RPMI8226 (cell line): ENCODE data around the gene UQCRC1.

ENCODE experiments used
- DNase-seq: peaks from one replicate; pipeline ENCODE4 v3.0.0-alpha.2; 2015

Gene UQCRC1

GRCh38 chr3:48569808-48570450, 39.5 kb downstream of the UQCRC1 start:
- no peak for DNase-seq

DNA sequence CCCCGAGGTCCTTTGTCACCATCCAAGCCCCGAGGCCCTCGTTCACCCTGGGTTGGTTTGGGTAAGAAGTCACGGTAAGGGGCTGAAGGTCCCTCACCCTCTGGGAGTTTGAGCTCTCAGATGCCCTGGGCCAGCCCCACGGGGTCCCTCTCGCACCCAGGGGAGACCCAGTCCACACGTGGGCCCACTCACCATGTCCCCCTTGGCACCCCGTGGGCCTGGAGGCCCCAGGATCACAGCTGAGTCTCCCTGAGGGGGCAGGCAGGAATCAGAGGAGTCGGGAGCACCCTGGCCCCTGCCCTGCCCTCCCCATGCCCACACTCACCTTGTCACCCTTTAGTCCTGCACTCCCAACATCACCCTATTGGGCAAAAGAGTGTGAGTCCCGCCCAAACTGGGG, 40.0 kb downstream of the UQCRC1 start:
- DNase-seq: no peak

- no peak for DNase-seq
Measured at GRCh38 chr3:48568476-48568875, 41.0 kb downstream of the UQCRC1 start.

DNA sequence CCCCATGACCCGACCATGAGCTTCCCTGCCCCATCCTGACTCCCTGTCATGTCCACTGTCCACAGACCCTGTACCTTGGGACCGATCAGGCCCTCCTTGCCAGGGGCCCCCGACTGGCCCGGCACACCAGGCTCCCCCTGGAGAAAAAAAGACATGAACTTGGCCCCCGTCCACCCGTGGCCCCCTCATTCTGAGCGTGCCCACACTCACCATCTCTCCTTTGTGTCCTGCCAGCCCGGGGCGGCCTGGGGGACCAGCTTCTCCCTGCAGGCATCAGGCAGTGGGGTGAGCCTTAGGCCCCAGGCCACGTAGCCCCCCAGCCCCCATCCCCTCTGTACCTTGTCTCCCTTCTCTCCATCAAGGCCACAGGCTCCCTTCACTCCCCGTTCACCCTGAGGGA, 41.9 kb downstream of the UQCRC1 start:
- DNase-seq: no peak

- peak; percentile 64 for DNase-seq
Measured at GRCh38 chr3:48567090-48567489, 42.4 kb downstream of the UQCRC1 start.

DNA sequence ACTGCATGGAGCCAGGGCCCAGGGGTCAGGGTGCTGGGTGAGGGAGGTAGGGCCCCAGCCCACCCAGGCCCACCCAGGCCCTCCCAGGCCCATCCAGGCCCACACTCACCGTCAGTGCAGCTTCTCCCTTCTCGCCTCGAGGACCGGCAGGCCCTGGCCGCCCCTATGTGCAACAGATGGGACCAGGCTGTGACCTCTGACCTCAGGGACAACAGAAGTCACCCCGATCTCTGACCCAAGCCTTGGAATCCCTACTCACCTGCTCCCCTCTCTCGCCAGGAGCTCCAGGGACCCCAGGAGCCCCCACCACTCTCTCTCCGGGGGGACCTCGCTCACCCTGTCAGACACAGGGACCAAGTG, 43.1 kb downstream of the UQCRC1 start:
- DNase-seq: no peak

DNA sequence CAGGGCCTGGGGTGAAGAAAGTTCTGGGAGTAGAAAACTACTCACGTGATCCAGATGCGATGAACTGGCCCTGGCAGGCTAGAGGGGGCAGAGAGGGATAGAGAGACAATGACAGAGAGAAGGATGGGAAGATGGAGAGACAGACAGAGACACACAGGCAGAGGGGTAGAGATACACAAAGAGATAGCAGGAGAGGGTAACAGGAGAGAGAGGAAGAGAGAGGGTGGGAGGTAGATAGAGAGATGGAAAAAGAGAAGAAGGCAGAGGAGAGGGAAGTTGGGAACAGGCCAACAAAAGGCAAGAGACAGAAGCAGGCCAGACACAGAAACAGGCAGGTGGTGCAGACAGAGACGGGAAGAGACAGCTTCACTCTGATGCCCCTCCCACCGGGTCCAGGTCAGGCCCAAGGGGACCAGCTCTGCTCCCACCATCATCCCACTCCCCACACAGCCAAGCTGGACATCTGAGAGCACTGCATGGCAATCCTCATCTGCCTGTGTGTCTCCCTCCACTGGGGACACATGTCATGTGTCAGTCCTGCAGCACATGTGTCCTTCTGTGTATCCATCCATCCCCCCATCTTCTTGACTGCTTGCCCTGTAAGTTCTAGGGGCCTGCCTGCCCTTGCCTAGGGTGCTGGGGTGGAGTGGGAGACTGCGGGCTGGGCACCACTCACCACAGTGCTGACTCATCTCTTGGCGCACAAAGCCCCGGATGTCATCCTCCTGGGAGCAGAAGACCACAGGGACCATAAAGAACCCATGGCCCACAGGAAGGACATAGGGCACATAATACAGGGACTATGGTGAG, 43.6 kb downstream of the UQCRC1 start:
- peak; percentile 32 for DNase-seq

- no peak for DNase-seq
Measured at GRCh38 chr3:48565186-48565585, 44.3 kb downstream of the UQCRC1 start.

DNA sequence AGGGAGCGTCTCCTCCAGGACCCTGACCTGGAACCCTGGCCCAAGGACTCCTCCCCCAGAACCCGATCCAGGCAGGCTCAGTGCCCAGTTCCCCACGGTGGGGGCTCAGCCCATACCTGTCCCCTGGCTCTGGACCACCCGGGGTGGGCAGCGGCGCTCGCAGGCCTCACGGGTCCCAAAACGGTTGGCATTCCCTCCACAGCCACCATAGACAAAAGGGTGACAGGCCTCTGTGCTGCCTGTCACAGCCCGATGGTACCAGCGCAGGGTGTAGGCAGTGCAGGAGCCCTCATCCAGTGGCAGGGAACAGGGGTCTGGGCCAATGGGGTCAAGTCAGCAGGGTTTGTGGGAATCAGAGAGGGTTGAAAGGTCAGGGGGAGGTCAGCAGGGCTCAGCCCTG, 44.8 kb downstream of the UQCRC1 start:
- DNase-seq: no peak

- no peak for DNase-seq
Measured at GRCh38 chr3:48564022-48564421, 45.4 kb downstream of the UQCRC1 start.

GRCh38 chr3:48563382-48563918, 46.0 kb downstream of the UQCRC1 start, which contains the start of gene UCN2:
Gene UCN2, minus strand, starts transcription at chr3:48563781. Its CDS starts 657 bp downstream, at chr3:48563124.
- no peak for DNase-seq

DNA sequence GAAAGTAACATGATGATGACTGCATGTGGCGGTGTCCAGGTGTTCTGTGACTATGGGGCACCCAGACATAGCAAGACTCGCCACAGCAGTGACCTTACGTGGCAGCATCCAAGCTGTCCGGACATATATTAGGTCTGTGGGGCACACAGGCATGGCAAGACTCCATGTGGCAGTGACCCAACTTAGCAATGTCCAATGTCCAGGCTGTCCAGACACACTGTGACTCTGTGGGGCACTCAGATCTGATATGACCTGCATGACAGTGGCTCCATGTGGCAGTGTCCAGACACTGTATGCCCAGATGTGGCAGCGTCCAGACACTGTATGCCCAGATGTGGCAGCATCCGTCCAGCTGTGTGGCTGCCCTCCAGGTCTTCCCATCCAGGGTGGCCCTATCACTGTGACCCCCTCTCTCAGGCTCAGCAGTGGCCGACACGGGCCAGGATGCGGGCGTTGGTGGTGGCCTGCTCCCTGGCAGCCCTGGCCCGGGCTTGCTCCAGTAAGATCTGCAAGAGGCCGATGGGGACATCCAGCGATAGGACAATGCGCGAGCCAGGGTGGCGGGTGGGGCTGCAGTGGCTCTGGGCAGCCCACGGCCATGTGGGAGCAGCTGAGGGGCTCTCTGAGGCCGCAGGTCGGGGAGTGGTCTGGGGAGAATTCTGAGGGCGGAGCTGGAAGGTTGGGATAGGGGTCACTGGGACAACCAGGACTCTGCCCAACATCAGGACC, 46.9 kb downstream of the UQCRC1 start:
- DNase-seq: no peak

- DNase-seq: no peak
Measured at GRCh38 chr3:48561045-48561736, 48.3 kb downstream of the UQCRC1 start.

- peak; percentile 18 for DNase-seq
Measured at GRCh38 chr3:48560648-48561018, 48.8 kb downstream of the UQCRC1 start.

- DNase-seq: no peak
Measured at GRCh38 chr3:48558493-48559134, 50.8 kb downstream of the UQCRC1 start.

- peak; percentile 99 for DNase-seq
Measured at GRCh38 chr3:48556796-48557626, 52.4 kb downstream of the UQCRC1 start, which contains the start of gene PFKFB4. Gene PFKFB4, minus strand, starts transcription at chr3:48556803. Its CDS starts 26 bp downstream, at chr3:48556777.

- no peak for DNase-seq
Measured at GRCh38 chr3:48555949-48556795, 53.3 kb downstream of the UQCRC1 start.

GRCh38 chr3:48555231-48555948, 54.1 kb downstream of the UQCRC1 start:
- no peak for DNase-seq
